B cell (primary cell): ENCODE data around the gene MAMDC4.

ENCODE experiments used
- EZH2 ChIP-seq: IDR thresholded peaks from 2 replicates; pipeline ENCODE4 v1.6.1; 2012; ENCODE audit warnings: borderline replicate concordance, low read depth, mild to moderate bottlenecking, moderate library complexity, low read length; ENCODE audit not compliant: insufficient read depth, poor library complexity, severe bottlenecking
- TF ChIP-seq, protein P1 (sequence below): fragments of 200-600 bp; IDR thresholded peaks from one replicate; pipeline ENCODE4 v1.8.0; 2022; ENCODE audit warnings: antibody characterized with exemption, mild to moderate bottlenecking

- TF ChIP-seq, protein P1, sequence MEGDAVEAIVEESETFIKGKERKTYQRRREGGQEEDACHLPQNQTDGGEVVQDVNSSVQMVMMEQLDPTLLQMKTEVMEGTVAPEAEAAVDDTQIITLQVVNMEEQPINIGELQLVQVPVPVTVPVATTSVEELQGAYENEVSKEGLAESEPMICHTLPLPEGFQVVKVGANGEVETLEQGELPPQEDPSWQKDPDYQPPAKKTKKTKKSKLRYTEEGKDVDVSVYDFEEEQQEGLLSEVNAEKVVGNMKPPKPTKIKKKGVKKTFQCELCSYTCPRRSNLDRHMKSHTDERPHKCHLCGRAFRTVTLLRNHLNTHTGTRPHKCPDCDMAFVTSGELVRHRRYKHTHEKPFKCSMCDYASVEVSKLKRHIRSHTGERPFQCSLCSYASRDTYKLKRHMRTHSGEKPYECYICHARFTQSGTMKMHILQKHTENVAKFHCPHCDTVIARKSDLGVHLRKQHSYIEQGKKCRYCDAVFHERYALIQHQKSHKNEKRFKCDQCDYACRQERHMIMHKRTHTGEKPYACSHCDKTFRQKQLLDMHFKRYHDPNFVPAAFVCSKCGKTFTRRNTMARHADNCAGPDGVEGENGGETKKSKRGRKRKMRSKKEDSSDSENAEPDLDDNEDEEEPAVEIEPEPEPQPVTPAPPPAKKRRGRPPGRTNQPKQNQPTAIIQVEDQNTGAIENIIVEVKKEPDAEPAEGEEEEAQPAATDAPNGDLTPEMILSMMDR = no peak
- no peak for TF ChIP-seq EZH2
Observed at GRCh38 chr9:136901516-136902258, 49.5 kb downstream of the MAMDC4 start.
